Neural progenitor cell (in vitro differentiated cells): ENCODE results near the gene TRAF1. TPM values are rescaled to one million over a fixed set of nuclear protein-coding genes. Genes with fewer than 3 reads are reported as not detected.
A peak's percentile ranks its signal among the peaks of the same experiment; 100 is the strongest.

Source experiments
- DNase-seq: peaks from one replicate; pipeline ENCODE4 v3.0.0-alpha.2; 2016; ENCODE audit warnings: low spot score
- H2AFZ ChIP-seq: fragments of 200-600 bp; sonication (generic); replicated peaks from 2 replicates; pipeline ENCODE4 v1.6.1; 2016; ENCODE audit warnings: antibody characterized with exemption
- H3F3A ChIP-seq: fragments of 200-600 bp; sonication (generic); 2 replicates; pipeline ENCODE4 v1.6.1; 2016; ENCODE audit warnings: antibody characterized with exemption, low read depth
- H3K27ac ChIP-seq: fragments of 200-600 bp; sonication (generic); 2 replicates; pipeline ENCODE4 v1.5.1; 2016; ENCODE audit warnings: mild to moderate bottlenecking
- H3K27me3 ChIP-seq: fragments of 200-600 bp; sonication (generic); 2 replicates; pipeline ENCODE4 v1.6.1; 2016; ENCODE audit warnings: mild to moderate bottlenecking, moderate library complexity
- H3K36me3 ChIP-seq: fragments of 200-600 bp; sonication (generic); 2 replicates; pipeline ENCODE4 v1.5.1; 2016
- H3K4me1 ChIP-seq: fragments of 200-600 bp; sonication (generic); 2 replicates; pipeline ENCODE4 v1.6.1; 2016; ENCODE audit warnings: mixed run types
- H3K4me2 ChIP-seq: fragments of 200-600 bp; sonication (generic); 2 replicates; pipeline ENCODE4 v1.6.1; 2016
- H3K4me3 ChIP-seq: fragments of 200-600 bp; sonication (generic); 2 replicates; pipeline ENCODE4 v1.5.1; 2016
- H3K79me2 ChIP-seq: fragments of 200-600 bp; sonication (generic); 2 replicates; pipeline ENCODE4 v1.6.1; 2016; ENCODE audit warnings: low read depth
- H3K9ac ChIP-seq: fragments of 200-600 bp; sonication (generic); 2 replicates; pipeline ENCODE4 v1.6.1; 2016
- H3K9me3 ChIP-seq: fragments of 200-600 bp; sonication (generic); 2 replicates; pipeline ENCODE4 v1.5.1; 2016; ENCODE audit warnings: low read depth
- H4K20me1 ChIP-seq: fragments of 200-600 bp; sonication (generic); 2 replicates; pipeline ENCODE4 v1.6.1; 2016; ENCODE audit warnings: low read depth
- H3K27ac Mint-ChIP-seq: 3 replicates; pipeline ENCODE4 v1.8.0; 2021; ENCODE audit warnings: mixed read lengths
- H3K27me3 Mint-ChIP-seq: 2 replicates; pipeline ENCODE4 v1.8.0; 2022; ENCODE audit warnings: low read depth, mild to moderate bottlenecking, inconsistent platforms, moderate library complexity, mixed read lengths; ENCODE audit not compliant: insufficient read depth
- H3K36me3 Mint-ChIP-seq: 3 replicates; pipeline ENCODE4 v1.8.0; 2021; ENCODE audit warnings: mixed read lengths
- H3K4me1 Mint-ChIP-seq: 3 replicates; pipeline ENCODE4 v1.8.0; 2021; ENCODE audit warnings: mixed read lengths
- H3K4me3 Mint-ChIP-seq: 3 replicates; pipeline ENCODE4 v1.8.0; 2021; ENCODE audit warnings: mild to moderate bottlenecking, moderate library complexity, mixed read lengths
- H3K9me3 Mint-ChIP-seq: 3 replicates; pipeline ENCODE4 v1.8.0; 2020; ENCODE audit warnings: mixed read lengths
- EZH2 ChIP-seq: fragments of 200-600 bp; sonication (generic); IDR thresholded peaks from 2 replicates; pipeline ENCODE4 v1.6.1; 2017; ENCODE audit warnings: antibody characterized with exemption, mild to moderate bottlenecking, moderate library complexity
- EZH2phosphoT487 ChIP-seq: fragments of 200-600 bp; sonication (generic); IDR thresholded peaks from 2 replicates; pipeline ENCODE4 v1.6.1; 2017; ENCODE audit warnings: antibody characterized with exemption
- total RNA-seq: library from RNA; depleted of rRNA; stranded (reverse); fragments of >200 nt; gene quantifications from 2 replicates; pipeline ENCODE4 v1.2.3, GENCODE V29; 2015; ENCODE audit warnings: low replicate concordance
- TF ChIP-seq, protein P1 (sequence below): fragments of 200-600 bp; sonication (generic); IDR thresholded peaks from 2 replicates; pipeline ENCODE4 v1.5.1; 2017; ENCODE audit warnings: antibody characterized with exemption, mild to moderate bottlenecking

TRAF1 gene
- total RNA-seq, 1 donor from 2014 or later: 3.2 TPM

DNA sequence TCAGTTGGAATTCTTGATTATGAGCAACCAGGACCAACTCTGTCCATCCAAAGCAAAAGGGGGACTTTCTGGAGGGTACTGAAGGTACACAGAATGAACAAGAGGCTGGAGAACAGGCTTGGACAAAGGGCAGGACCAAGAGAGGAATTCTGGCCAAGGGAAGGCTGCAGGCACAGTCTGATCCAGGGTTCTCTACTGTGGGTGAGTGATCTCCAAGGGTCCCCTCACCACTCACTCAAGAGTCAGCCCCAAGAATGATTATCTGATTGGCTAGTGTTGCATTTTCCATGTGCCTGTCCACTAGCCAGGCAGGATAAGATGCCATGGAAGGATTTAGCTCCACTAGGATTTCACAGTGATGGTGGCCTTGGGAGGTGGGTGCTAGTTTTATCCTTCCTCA, 38.0 kb downstream of the TRAF1 start:
- TF ChIP-seq, protein P1, sequence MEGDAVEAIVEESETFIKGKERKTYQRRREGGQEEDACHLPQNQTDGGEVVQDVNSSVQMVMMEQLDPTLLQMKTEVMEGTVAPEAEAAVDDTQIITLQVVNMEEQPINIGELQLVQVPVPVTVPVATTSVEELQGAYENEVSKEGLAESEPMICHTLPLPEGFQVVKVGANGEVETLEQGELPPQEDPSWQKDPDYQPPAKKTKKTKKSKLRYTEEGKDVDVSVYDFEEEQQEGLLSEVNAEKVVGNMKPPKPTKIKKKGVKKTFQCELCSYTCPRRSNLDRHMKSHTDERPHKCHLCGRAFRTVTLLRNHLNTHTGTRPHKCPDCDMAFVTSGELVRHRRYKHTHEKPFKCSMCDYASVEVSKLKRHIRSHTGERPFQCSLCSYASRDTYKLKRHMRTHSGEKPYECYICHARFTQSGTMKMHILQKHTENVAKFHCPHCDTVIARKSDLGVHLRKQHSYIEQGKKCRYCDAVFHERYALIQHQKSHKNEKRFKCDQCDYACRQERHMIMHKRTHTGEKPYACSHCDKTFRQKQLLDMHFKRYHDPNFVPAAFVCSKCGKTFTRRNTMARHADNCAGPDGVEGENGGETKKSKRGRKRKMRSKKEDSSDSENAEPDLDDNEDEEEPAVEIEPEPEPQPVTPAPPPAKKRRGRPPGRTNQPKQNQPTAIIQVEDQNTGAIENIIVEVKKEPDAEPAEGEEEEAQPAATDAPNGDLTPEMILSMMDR: no peak
- TF ChIP-seq EZH2phosphoT487 (no peak), EZH2 (no peak)
- Histone ChIP-seq H3K27ac (no peak overlapping the region), H3F3A (peaks cover 7% of the 10 kb centered on the region), H3K36me3 (no peaks in the 10 kb centered on the region), H3K4me2 (no peak overlapping the region), H3K4me3 (no peak overlapping the region), H4K20me1 (no peaks in the 10 kb centered on the region), H2AFZ (no peak overlapping the region), H3K79me2 (no peaks in the 10 kb centered on the region), H3K27me3 (no peaks in the 10 kb centered on the region), H3K9ac (no peak overlapping the region), H3K4me1 (peaks cover 5% of the 10 kb centered on the region), H3K9me3 (no peaks in the 10 kb centered on the region)
- Mint-ChIP-seq H3K4me1 (peaks cover 25% of the 10 kb centered on the region), H3K36me3 (no peaks in the 10 kb centered on the region), H3K9me3 (no peaks in the 10 kb centered on the region), H3K4me3 (no peak overlapping the region), H3K27me3 (peaks cover 5% of the 10 kb centered on the region), H3K27ac (no peak overlapping the region)
- DNase-seq: no peak

DNA sequence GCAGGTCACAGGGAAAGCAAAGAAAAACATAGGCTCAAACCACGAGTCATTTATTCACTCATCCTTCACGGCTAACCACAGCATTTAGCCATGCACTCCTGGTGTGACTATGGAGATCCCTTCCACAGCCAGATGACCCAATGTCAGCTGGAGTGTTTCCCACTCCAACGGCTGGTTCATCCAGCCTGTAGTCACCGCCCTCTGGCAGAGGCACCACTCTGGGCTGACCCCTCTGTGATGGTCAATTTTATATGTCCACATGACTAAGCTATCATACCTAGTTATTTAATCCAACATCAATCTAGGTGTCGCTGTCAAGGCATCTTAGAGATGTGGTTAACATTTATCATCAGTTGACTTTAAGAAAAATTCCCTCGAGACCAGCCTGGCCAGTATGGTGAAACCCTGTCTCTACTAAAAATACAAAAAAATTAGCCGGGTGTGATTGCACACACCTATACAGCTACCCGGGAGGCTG, 40.1 kb downstream of the TRAF1 start:
- no peaks in the 10 kb centered on the region for H3K36me3 ChIP-seq
- H3K4me3 ChIP-seq: no peak overlapping the region
- H3K27me3 ChIP-seq: no peaks in the 10 kb centered on the region
- peaks cover 7% of the 10 kb centered on the region for H3F3A ChIP-seq
- TF ChIP-seq EZH2phosphoT487: no peak
- TF ChIP-seq EZH2: no peak
- TF ChIP-seq, protein P1: no peak
- no peak for DNase-seq
- no peak overlapping the region for H2AFZ ChIP-seq
- H3K4me2 ChIP-seq: no peak overlapping the region
- Mint-ChIP-seq H3K36me3 (no peaks in the 10 kb centered on the region), H3K9me3 (no peaks in the 10 kb centered on the region), H3K27me3 (peaks cover 5% of the 10 kb centered on the region), H3K4me1 (peaks cover 18% of the 10 kb centered on the region), H3K4me3 (no peak overlapping the region), H3K27ac (no peak overlapping the region)
- no peaks in the 10 kb centered on the region for H3K79me2 ChIP-seq
- H3K4me1 ChIP-seq: peaks cover 5% of the 10 kb centered on the region
- H3K9me3 ChIP-seq: no peaks in the 10 kb centered on the region
- no peak overlapping the region for H3K9ac ChIP-seq
- no peak overlapping the region for H3K27ac ChIP-seq
- H4K20me1 ChIP-seq: no peaks in the 10 kb centered on the region

DNA sequence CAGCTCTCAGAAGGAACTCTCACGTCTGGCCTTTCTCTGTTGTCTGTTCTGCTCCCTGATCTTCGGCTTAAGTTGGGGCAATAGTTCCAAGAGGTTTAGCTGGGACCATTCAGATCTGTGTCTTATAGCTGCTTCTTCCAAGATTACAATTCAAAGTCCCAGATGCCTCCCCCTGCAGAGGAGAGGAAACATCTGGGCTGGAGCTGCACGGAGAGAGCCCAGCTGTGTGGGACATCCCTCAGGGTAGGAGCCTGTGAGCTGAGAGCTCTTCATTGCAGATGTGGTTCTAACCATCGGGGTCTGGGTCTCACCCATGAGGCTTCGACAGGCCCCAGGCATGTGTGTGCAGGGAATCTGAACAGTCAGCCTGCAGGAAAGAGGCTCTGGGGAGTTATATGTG, 40.6 kb downstream of the TRAF1 start:
- Histone ChIP-seq H3K79me2 (no peaks in the 10 kb centered on the region), H3K9ac (no peak overlapping the region), H2AFZ (no peak overlapping the region), H3K27ac (peak overlapping the region; percentile 63), H3K4me2 (no peak overlapping the region), H3K27me3 (no peaks in the 10 kb centered on the region), H3K9me3 (no peaks in the 10 kb centered on the region), H4K20me1 (no peaks in the 10 kb centered on the region), H3K4me3 (no peak overlapping the region), H3K36me3 (no peaks in the 10 kb centered on the region), H3F3A (peaks cover 7% of the 10 kb centered on the region), H3K4me1 (peaks cover 5% of the 10 kb centered on the region)
- Mint-ChIP-seq H3K9me3 (peaks cover 2% of the 10 kb centered on the region), H3K36me3 (no peaks in the 10 kb centered on the region), H3K27ac (peak overlapping the region; percentile 2), H3K4me3 (no peak overlapping the region), H3K27me3 (peaks cover 5% of the 10 kb centered on the region), H3K4me1 (peaks cover 18% of the 10 kb centered on the region)
- no peak for TF ChIP-seq EZH2phosphoT487
- TF ChIP-seq EZH2: no peak
- TF ChIP-seq, protein P1: no peak
- no peak for DNase-seq
